Subcutaneous abdominal adipose tissue (tissue), 5 donors: ENCODE data around the gene GTPBP2.
A peak's percentile ranks its signal among the peaks of the same experiment; 100 is the strongest.

Experiments
- H3K27ac ChIP-seq: one replicate; pipeline ENCODE4 v1.7.0; 2013; ENCODE audit warnings: low read depth, mild to moderate bottlenecking, inconsistent platforms, low read length, moderate library complexity
- H3K27me3 ChIP-seq, 5 donors: one replicate each; pipeline ENCODE4 v1.7.0; 2013; ENCODE audit warnings: low read length in 5 of 5, inconsistent platforms in 1 of 5; ENCODE audit not compliant: control insufficient read depth in 5 of 5, insufficient read depth in 4 of 5
- H3K36me3 ChIP-seq, 5 donors: one replicate each; pipeline ENCODE4 v1.7.0; 2013; ENCODE audit warnings: low read length in 5 of 5; ENCODE audit not compliant: control insufficient read depth in 5 of 5, insufficient read depth in 5 of 5
- H3K4me1 ChIP-seq, 5 donors: one replicate each; pipeline ENCODE4 v1.7.0; 2013; ENCODE audit warnings: low read length in 5 of 5, mild to moderate bottlenecking in 3 of 5, moderate library complexity in 1 of 5; ENCODE audit not compliant: control insufficient read depth in 5 of 5, insufficient read depth in 5 of 5
- H3K4me3 ChIP-seq, 5 donors: one replicate each; pipeline ENCODE4 v1.7.0; 2013; ENCODE audit warnings: low read length in 5 of 5, low read depth in 1 of 5
- H3K9ac ChIP-seq, 5 donors: one replicate each; pipeline ENCODE4 v1.7.0; 2013; ENCODE audit warnings: low read length in 5 of 5, mild to moderate bottlenecking in 4 of 5, moderate library complexity in 3 of 5
- H3K9me3 ChIP-seq, 5 donors: one replicate each; pipeline ENCODE4 v1.7.0; 2013; ENCODE audit warnings: low read length in 5 of 5; ENCODE audit not compliant: control insufficient read depth in 5 of 5
- donor health status: healthy.
- donor health status: healthy.
- donor health status: healthy.
- donor health status: healthy.
- donor health status: healthy.

Gene GTPBP2

DNA sequence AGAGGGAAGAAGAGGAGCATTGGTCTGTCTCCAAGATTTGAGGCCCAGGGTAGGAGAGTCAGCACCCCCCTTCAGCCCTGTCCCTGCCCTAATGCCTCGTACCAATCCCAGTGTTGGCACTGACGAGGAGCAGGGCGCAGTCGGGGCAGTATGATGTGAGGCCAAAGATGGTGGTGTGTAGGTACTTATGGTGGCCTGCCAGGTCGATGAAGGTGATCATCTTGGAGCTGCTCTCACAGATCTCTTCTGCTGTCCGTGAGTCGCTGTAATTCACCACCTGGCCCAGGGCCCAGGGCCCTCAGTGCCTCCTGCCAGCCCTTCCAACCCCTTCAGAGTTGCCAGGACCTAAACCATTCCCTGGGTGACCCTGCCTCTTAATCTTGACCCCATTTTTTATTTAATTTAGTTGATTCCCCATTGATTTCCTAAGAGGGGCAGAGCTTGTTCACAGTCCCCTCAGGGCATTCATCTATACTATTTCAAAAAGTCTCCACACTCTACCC, 4.2 kb downstream of the GTPBP2 start:
- peaks cover 16 to 36% (median 32%) of the 10 kb centered on the region in 5 donors for H3K4me1 ChIP-seq
- peak overlapping the region in 2 of 5 donors; percentile 2 to 9 for H3K9ac ChIP-seq
- peaks cover under 1 to 67% (median 64%) of the 10 kb centered on the region in 5 donors for H3K36me3 ChIP-seq
- H3K9me3 ChIP-seq = no peaks in the 10 kb centered on the region
- H3K4me3 ChIP-seq = no peak overlapping the region
- no peak overlapping the region for H3K27ac ChIP-seq
- H3K27me3 ChIP-seq = peaks cover 0 to 4% (median 0%) of the 10 kb centered on the region in 5 donors

- Histone ChIP-seq H3K9ac (peak overlapping the region in 1 of 5 donors; percentile 2), H3K27ac (no peak overlapping the region), H3K4me3 (no peak overlapping the region), H3K36me3 (peaks cover 6 to 73% (median 65%) of the 10 kb centered on the region in 5 donors), H3K27me3 (peaks cover 0 to under 1% (median 0%) of the 10 kb centered on the region in 5 donors), H3K9me3 (no peaks in the 10 kb centered on the region), H3K4me1 (peaks cover 12 to 30% (median 27%) of the 10 kb centered on the region in 5 donors)
Observed at GRCh38 chr6:43623880-43624785, 4.9 kb downstream of the GTPBP2 start.

- Histone ChIP-seq H3K36me3 (peaks cover 6 to 75% (median 67%) of the 10 kb centered on the region in 5 donors), H3K27me3 (no peaks in the 10 kb centered on the region), H3K4me1 (peaks cover 9 to 19% (median 15%) of the 10 kb centered on the region in 5 donors), H3K9ac (no peak overlapping the region), H3K27ac (no peak overlapping the region), H3K9me3 (no peaks in the 10 kb centered on the region), H3K4me3 (no peak overlapping the region)
Observed at GRCh38 chr6:43622541-43622940, 6.5 kb downstream of the GTPBP2 start.

GRCh38 chr6:43621836-43622180, 7.3 kb downstream of the GTPBP2 start:
- Histone ChIP-seq H3K4me1 (peaks cover 3 to 12% (median 8%) of the 10 kb centered on the region in 5 donors), H3K9me3 (no peaks in the 10 kb centered on the region), H3K4me3 (no peak overlapping the region), H3K9ac (no peak overlapping the region), H3K27ac (no peak overlapping the region), H3K27me3 (no peaks in the 10 kb centered on the region), H3K36me3 (peaks cover 6 to 75% (median 67%) of the 10 kb centered on the region in 5 donors)

GRCh38 chr6:43621078-43621835, 7.8 kb downstream of the GTPBP2 start:
- Histone ChIP-seq H3K9me3 (no peaks in the 10 kb centered on the region), H3K36me3 (peaks cover 6 to 73% (median 65%) of the 10 kb centered on the region in 5 donors), H3K27me3 (no peaks in the 10 kb centered on the region), H3K4me1 (peaks cover 1 to 6% (median 4%) of the 10 kb centered on the region in 5 donors), H3K27ac (no peak overlapping the region), H3K4me3 (no peak overlapping the region), H3K9ac (no peak overlapping the region)

- H3K27ac ChIP-seq = no peak overlapping the region
- peaks cover 14 to 46% (median 34%) of the 10 kb centered on the region in 5 donors for H3K36me3 ChIP-seq
- H3K4me1 ChIP-seq = no peaks in the 10 kb centered on the region
- no peak overlapping the region for H3K4me3 ChIP-seq
- no peaks in the 10 kb centered on the region for H3K9me3 ChIP-seq
- no peaks in the 10 kb centered on the region for H3K27me3 ChIP-seq
- no peak overlapping the region for H3K9ac ChIP-seq
Observed at GRCh38 chr6:43616725-43617472, 12.2 kb downstream of the GTPBP2 start.

DNA sequence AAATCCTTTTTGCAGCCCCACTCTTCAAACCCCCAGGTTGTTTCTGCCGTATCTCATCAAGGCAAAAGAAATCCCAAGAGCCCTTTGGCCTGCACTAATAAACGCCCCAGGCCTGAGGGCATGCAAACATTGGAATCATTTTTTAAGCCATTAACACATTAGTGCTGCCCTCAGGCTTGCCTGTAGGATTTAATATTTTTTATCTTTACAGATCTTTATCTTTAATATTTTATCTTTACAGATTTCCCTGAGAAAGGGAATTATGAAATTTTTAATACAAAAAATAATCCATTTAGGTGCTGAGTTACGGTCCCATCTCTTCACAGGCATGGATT, 14.7 kb downstream of the GTPBP2 start:
- Histone ChIP-seq H3K27me3 (no peaks in the 10 kb centered on the region), H3K36me3 (peaks cover 16 to 34% (median 22%) of the 10 kb centered on the region in 5 donors), H3K27ac (no peak overlapping the region), H3K4me3 (no peak overlapping the region), H3K9me3 (no peaks in the 10 kb centered on the region), H3K4me1 (no peaks in the 10 kb centered on the region), H3K9ac (no peak overlapping the region)

GRCh38 chr6:43613721-43614395, 15.2 kb downstream of the GTPBP2 start:
- no peaks in the 10 kb centered on the region for H3K4me1 ChIP-seq
- no peak overlapping the region for H3K4me3 ChIP-seq
- H3K9ac ChIP-seq = no peak overlapping the region
- no peak overlapping the region for H3K27ac ChIP-seq
- peaks cover 15 to 30% (median 20%) of the 10 kb centered on the region in 5 donors for H3K36me3 ChIP-seq
- H3K27me3 ChIP-seq = no peaks in the 10 kb centered on the region
- H3K9me3 ChIP-seq = no peaks in the 10 kb centered on the region

GRCh38 chr6:43610431-43610830, 18.6 kb downstream of the GTPBP2 start:
- Histone ChIP-seq H3K4me3 (no peak overlapping the region), H3K9ac (no peak overlapping the region), H3K9me3 (no peaks in the 10 kb centered on the region), H3K4me1 (peaks cover 0 to 4% (median 0%) of the 10 kb centered on the region in 5 donors), H3K27ac (no peak overlapping the region), H3K27me3 (no peaks in the 10 kb centered on the region), H3K36me3 (peaks cover 15 to 33% (median 22%) of the 10 kb centered on the region in 5 donors)
